ENCODE measurements around the gene ARL16.

Gene ARL16

DNA sequence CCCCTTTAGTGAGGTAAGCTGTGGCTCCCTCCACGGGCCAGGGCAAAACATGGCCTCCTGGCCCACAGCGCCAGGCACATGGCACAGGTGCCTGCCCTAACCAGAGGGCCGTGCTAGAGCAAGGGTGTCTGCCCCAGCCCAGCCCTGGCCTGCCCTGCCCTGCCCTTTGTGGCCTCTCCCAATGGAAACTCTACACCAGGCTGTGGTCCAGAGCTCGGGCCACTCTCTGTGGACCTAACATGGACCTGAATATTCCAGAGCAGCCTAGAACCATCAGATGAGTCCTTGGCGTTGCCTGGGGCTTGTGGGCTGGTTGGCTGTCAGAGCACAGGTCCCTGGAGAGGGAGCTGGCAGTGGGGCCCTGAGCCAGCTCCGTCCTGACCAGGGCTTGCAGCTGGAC, 11.6 kb upstream of the ARL16 start:
- DNase-seq, result no peak

DNA sequence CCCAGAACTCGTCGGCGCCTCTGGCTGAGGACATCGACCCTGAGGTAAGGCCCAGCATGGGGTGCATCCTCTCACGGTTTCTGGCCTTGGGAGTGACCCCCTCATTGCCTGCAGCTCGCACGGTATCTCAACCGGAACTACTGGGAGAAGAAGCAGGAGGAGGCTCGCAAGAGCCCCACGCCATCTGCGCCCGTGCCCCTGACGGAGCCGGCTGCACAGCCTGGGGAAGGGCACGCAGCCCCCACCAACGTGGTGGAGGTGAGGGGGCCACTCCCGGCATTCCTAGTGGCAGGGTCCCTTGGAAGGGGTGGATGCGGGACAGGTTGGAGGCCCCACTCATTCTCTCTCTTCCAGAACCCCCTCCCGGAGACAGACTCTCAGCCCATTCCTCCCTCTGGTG, 11.2 kb upstream of the ARL16 start:
- no peak for DNase-seq

DNA sequence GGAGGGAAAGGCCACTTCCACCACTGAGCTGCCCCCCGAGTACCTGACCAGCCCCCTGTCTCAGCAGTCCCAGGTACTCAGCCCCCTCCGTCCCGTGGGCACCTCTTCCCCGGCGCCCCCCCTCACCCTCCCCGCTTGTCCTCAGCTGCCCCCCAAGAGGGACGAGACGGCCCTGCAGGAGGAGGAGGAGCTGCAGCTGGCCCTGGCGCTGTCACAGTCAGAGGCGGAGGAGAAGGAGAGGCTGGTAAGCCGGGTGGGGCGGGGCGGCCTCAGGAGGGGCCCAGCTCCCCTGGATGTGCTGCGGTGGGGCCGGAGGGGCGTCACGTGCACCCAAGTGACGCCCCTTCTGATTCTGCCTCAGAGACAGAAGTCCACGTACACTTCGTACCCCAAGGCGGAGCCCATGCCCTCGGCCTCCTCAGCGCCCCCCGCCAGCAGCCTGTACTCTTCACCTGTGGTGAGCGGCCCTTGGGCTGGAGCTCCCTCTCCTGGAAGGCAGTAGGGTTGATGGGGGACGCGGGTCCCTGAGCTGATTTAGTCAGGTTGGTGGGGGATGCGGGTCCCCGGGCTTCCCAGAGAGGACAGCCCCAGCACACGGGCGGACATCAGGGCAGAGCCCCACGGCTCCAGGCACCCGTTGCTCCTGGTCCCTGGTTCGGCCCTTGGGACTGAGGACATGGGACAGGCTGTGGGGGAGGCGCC, 10.1 kb upstream of the ARL16 start:
- no peak for DNase-seq

DNA sequence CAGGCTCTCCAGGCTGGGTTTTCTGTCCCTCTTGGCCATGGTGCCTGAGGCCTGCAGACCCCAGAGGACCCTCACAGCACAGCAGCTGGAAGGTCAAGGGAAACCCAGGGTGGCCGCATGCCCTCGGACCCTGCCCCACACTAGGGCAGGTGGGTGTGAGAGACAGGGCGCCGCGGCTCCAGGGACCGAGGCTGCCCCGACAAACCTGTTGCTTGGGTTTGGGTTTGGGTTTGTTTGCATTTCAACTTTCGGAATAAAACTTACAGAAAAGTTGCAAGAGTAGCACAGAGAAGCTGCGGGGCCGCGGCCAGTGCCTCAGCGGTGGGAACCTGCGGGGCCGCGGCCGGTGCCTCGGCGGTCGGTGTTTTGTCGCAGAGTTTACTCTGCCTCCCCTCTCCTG, 8.0 kb upstream of the ARL16 start:
- no peak for DNase-seq

DNA sequence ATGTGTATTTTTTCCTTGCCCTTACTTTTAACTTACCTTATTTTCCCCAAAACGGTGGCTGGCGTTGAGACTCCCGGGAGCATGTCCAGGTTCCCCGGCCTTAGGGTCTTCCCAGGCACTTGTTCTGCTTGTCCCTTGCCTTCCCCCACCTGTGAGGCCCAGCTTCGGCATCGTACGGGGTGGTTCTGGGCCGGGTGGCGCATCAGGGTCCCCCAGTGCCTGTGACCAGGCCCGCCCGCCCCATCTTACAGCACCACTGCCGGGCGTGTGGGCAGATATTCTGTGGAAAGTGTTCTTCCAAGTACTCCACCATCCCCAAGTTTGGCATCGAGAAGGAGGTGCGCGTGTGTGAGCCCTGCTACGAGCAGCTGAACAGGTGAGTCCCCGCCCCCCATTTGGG, 7.6 kb upstream of the ARL16 start:
- no peak for DNase-seq

DNA sequence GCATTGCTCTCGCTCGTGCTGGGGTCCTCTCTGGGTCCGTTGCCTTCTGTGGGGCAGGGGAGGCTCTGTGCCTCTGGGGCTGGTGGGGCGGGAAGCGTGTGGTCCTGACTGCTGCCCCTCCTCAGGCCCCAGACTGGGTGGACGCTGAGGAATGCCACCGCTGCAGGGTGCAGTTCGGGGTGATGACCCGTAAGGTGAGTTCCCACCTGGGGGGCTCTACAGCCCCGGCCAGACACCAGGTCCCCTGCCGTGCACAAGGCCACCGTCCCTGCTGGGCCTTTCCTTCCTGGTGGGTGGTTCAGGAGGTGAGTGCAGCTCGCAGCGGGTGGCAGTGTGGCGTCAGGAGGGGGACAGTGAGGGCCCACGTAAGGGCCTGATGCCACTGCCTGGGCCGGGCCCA, 7.0 kb upstream of the ARL16 start:
- no peak for DNase-seq

DNA sequence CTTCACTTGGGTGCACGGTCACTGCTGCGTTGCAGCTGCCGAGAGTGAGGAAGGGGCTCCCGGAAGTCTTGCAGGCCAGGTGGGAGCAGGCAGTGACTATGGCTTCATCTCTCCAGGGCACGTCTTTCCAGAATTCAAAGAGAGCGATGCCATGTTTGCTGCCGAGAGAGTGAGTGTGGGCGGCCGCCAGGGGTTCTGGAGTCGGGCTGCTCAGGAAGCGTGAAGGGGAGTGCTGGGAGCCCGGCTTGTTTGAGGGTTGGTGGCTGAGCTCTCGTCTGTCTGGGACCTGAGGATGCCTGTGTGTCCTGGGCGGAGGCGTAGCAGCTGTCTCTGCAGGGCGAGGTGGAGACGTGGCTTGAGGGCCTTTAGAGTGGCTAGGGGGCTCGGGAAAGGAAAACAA, 6.5 kb upstream of the ARL16 start:
- no peak for DNase-seq

DNA sequence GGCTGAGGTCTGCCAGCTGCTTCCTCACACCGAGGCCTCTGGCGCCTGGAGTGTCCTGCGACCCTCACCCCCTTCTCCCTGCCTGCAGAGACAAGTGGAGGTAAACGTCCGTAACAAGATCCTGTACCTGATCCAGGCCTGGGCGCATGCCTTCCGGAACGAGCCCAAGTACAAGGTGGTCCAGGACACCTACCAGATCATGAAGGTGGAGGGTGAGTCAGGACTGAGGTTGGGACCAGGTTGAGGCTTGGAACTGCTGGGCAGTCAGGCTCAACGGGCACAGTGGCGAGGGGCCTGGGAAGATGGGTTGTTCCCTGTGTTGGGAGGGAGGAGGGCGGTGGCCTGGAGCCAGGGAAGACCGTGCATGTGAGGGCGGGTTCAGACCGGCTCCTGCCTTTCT, 5.0 kb upstream of the ARL16 start:
- DNase-seq, result no peak

DNA sequence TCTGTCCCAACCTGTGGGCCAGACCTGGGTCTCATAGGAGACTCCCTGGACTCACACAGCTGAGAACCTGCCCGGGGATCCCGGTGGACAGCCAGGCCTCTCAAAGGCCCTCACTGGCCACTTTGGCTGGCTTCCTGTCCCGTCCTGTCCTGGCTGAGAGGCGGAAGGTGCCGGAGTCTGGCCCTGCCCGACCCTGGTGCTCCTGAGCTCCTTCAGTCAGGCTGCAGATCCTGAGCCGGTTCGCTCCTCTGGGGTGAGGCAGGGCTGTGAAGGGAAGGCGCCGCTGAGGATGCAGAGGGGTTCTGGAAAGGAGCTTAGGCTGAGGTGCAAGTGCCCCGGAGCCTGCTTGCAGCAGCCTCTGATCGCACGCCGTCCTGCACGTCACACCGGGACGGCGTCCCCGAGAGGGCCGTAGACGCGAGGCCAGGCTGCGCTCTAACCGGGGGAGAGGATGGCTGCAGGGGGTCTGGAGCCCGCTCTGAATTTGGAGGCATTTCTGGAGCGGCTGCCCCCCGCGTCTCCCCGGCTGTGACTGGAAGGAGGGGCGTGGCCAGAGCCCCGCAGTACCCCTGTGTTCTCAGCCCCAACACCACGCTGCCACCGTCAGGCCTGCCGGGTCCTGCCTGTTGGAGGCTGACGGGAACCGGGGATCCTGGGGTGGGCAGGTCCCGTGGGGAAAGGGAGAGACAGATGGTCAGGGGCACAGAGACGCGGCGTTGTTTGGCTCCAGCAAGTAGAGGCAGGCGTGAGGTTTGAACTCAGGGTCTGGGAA, 4.4 kb upstream of the ARL16 start:
- DNase-seq, result no peak

DNA sequence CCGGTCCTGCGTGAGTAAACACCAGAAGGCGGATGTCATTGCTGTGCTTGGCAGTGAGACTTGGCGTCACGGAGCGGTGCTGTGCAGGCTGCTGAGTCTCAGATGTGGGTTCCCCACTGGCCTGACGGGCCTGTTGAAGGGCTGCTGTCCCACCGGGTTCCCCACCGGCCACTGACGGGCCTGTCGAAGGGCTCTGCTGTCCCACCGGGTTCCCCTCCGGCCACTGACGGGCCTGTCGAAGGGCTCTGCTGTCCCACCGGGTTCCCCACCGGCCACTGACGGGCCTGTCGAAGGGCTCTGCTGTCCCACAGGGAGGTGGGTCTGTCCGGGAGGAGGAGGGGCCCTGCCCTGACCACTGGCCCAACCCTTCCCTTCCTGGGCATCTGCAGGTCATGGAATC, 3.0 kb upstream of the ARL16 start:
- no peak for DNase-seq

DNA sequence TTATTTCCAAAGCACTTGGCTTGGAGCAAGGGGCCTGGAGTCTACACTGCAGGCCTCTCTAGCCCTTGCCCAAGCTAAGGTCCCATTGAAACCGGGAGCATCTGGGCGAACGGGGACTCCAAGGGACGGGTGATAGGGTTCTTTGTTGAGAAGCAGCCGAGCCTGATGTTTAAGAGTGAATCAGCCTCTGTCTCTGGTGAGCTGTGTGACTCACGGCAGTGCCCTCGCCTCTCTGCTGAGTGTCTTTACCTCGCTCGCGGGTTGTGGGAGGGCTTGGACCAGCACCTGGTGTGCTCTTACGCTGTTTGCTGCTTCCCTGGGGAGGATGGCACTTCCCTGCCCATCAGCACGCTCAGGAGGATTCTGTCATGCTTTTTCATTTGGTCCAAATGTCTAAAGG, 1.5 kb upstream of the ARL16 start:
- peak; percentile 75 to 77 for DNase-seq

DNA sequence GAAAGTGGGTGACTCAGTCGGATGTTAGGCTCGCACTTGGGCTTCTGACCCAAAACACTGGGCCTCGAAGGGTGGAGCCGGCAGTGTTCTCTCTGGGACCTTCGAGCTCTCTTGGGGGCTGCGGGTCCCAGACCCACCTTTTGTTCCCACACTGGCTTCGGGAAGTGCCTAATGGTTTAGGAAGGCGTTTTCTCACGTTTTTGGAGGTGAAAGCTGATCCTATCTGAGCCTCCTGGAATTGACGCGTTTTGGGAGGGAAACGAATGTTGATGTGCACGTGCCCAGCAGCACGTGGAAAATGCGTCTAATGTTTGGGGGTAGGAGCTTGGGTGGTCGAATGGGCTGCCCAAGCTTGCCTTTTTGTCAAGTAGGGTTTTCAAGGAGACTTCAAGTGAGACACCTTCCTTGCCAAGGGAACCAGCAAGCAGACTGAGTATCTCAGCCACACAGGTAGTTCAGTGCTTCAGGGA, 880 bp upstream of the ARL16 start:
- DNase-seq, result peak in 1 of 2 experiments; percentile 62

DNA sequence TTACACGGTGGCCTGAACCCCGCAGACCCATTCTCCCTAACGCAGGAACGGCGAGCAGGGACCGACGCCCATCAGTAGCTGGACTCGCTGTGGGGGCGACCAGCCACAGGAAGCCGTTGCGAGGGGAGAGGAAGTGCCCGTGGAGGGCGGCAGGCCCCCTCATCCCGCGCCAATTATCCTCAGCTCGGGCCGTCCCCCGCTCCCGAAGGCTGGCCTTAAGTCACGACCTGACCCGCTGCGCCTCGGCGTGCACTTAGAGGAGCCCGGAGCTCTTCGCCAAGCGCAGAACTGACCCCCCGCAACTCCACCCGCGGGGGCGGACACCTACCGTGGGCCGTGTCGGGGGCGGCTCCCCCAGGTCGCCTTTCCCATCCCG, 401 bp downstream of the ARL16 start:
- DNase-seq, result no peak

DNA sequence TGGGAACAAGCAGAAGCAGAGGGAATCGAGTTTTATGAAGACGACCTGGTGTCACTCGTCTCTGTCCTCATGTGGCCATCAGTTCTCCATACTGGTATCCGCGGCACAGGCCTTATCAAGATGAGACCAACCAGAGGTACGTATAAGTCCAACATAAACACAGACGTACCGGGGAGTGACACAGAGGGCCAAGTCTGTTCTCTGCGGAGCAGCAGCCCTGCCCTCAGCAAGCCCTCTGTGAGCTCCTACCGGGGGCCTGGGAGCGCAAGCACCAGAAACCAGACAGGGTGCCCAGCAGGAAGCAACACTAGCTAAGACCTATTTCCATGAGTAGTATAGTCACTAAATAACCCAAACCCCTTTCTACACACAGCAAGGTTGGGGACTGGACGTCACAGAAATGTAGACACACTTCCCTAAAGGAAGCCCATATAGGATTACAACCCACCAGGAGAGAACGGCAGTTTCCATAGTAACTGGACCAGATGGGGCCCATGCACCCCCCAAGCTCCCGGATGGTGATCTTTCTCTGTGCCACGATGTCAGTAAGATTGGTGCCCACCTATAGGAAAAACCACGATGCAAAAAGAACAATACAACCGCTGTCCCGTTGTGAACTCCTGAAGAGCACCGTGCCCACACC, 911 bp downstream of the ARL16 start:
- DNase-seq, result no peak

DNA sequence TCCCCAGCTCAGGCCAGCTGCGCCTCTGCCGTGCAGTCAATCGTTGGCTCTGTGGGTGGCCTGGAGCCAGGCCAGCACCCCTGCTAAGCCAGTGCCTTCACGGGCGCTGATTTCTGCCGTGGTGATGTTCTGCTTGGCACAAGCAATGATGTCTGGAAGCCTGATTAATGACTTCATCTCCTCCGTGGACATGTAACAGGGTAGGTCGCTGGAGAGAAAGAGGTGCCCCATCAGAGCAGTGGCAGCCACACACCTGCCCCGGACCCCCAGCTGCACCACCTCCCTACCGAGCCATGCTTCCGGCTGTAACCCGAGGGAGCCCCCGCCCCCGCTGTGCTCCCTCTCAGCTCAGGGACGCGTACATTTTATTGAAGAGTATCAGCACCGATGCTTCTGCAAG, 1.9 kb downstream of the ARL16 start:
- DNase-seq, result no peak

DNA sequence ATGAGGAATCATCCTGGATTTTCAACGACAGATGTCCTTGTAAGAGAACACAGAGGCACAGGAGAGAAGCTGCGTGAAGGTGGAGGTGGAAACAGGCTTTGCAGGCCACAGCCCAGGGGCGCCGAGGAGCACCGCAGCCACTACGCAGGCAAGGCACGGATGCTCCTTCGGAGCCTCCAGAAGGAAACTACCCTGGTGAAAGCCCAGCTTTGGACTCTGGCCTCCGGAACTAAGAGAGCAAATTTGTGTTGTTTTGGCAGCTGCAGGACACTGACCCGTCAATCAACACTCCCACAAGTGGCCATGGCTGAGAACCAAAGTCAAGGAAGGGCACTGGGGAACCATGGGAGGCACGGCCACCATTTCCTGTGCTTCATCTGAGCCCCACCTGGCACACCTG, 3.4 kb downstream of the ARL16 start:
- DNase-seq, result no peak

DNA sequence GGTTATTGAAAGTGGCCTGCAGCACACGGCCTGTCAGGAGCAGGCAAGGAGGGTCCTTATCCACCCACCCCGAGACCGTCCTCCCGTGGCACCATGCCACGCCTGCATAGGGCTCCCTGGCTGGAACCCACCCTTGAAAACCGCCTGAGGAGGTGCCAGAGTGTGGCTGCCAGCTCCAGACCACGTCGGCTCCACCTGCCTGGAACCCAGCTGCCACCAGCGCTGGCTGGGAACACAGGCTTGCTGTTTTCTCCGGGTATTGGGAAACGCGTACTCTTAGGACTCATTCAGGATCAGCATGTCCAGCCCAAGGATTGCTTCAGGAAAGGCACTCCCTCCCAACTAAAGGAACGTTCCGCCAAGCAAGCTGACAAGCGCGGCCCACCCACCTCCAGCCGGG, 6.7 kb downstream of the ARL16 start:
- no peak for DNase-seq

DNA sequence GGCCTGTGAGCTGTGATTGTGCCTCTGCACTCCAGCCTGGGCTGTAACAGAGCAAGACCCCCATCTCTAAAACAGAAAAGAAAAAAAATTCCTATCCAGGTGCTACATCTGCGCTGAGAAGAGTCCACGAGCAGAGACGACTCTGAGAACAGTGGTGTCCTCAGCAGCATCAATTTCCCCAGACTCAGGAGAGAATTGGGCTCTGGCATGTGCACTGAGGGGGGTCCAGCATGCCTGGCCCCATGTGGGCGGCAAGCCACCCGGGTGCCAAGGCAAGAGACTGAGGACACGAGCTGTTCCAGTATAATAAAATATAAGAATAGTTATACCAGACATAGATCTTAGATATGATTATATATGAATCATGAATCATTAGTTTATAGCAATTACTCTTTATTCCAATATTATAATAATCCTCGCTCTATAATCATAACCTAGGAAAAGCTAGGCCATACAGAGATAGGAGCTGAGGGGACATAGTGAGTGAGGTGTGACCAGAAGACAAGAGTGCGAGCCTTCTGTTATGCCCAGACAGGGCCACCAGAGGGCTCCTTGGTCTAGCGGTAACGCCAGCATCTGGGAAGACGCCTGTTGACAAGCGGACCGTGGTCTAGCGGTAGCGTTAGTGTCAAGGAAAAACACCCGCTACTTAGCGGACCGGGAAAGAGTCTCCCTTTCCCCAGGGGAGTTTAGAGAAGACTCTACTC, 7.9 kb downstream of the ARL16 start:
- DNase-seq, result peak; percentile 50 to 62

DNA sequence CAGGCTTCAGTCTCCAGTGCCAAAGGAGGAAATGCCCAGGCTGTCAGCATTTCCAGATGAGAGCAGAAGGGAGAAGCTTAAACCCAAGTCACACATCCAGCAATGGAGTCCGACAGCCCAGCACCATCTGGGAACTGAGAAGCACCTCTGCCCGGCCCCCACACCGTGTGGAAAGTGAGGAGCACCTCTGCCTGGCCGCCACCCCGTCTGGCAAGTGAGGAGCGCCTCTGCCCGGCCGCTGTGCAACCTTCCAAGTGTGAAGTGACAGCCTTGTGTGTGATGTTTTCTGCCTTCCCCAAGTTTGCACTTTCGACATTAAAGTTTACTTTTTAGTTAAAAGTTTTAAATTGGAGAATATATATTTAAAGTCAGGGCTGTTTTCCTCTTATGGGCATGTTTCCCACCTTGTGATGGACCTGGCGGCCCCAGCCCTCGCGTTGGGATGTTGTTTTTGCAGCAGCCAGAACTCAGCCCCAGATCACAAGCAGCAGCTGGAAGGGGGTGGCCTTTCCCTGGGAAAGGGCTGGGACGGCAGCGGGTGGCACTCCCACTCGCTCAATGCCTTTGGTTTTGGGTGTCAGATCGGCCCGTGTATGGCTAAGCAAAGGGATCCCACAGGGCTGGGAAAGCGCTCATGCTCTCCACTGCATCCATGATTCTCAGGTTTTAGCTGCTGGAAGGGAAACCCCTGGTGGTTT, 9.9 kb downstream of the ARL16 start:
- DNase-seq, result no peak

DNA sequence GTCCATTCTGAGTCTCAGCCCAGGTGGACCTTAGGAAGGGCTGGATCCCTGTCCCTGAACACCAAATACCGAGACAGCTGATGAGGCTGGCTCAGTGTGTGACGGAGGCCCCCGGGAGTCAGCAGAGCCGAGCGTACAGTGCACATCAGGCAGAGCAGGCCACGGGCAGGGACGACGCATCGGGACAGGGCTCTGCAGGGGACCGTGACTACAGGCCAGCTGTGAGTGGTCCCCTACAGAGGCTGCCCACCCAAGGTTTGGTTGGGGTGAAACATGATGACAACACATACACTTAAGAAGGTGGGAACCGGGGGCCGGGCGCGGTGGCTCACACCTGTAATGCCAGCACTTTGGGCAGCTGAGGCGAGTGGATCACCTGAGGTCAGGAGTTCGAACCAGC, 10.6 kb downstream of the ARL16 start:
- no peak for DNase-seq

DNA sequence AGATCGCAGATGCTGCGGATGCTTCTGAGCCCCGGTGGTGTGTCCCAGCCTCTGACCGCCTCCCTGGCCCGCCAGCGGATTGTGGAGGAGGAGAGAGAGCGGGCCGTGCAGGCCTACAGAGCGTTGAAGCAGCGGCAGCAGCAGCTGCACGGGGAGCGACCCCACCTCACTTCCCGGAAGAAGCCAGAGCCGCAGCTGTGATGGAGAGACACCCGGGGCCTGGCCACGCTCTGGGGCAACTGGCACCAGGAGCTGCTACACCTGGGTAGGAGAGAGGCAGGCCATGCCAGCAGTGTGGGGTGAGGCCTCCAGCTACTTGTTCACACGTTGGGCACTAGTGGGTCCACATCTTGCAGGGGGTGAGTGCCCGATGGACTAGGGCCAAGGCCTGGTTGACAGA, 11.1 kb downstream of the ARL16 start:
- no peak for DNase-seq

DNA sequence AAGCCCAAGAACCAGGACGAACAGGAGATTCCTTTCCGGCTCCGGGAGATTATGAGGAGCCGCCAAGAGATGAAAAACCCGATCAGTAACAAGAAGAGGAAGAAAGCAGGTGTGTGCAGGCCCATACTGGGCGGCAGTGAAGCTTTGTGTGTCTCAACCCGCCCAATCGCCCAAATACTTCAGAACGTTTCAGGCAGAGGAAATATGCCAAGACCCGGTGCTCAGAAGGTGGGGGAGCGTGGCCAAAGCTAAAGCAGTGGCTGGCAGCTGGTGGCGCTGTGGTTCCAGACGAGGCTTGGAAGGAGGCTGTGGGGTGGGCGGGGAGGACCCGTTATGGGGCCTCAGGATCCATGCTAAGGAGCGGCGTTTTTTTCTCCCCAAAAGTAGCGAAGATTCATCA, 15.8 kb downstream of the ARL16 start:
- DNase-seq, result peak in 1 of 2 experiments; percentile 47

All from activated T-cell treated with anti-CD3 and anti-CD28 coated beads, Interleukin-2, amount 50 U/mL, for 48 hours (primary cell).